Left renal pelvis (tissue), 4 donors: ENCODE measurements around the gene CYP17A1. TPM values are rescaled to one million over a fixed set of nuclear protein-coding genes. Genes with fewer than 3 reads are reported as not detected.
"Not testable (repeated sequence)": the region's sequence is repeated elsewhere in the genome, so short reads cannot be mapped to it uniquely, and the experiment has no call there.

Source experiments
- DNase-seq, 4 donors: peaks; one replicate each; pipeline ENCODE4 v3.0.0-alpha.2; 2013; ENCODE audit warnings: low read depth in 4 of 4, low spot score in 3 of 4
- polyA plus RNA-seq, 4 donors: library from polyadenylated mRNA; unstranded; fragments of 120-200 nt; gene quantifications; one replicate each; pipeline ENCODE4 v1.2.1, GENCODE V29; 2013; ENCODE audit not compliant: insufficient read length in 4 of 4

CYP17A1 gene
- polyA plus RNA-seq, 4 donors = 0.39 to 2.1 (median 0.63) TPM; not detected in 1

DNA sequence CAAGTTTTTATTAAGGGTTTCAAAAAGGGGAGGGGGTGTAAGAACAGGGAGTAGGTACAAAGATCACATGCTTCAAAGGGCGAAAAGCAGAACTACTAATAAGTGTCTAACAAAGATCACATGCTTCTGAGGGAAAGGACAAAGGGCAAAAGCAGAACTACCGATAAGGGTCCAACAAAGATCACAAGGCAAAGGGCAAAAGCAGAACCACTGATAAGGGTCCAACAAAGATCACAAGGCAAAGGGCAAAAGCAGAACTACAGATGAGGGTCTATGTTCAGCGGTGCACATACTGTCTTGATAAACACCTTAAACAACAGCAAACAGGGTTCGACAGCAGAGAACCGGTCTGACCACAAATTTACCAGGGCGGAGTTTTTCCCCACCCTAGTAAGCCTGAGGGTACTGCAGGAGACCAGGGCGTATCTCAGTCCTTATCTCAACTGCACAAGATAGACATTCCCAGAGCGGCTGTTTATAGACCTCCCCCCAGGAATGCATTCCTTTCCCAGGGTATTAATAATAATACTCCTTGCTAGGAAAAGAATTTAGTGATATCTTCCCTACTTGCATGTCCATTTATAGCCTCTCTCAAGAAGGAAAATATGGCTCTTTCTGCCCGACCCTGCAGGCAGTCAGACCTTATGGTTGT lies 1.2 kb upstream of the CYP17A1 start:
- not testable (repeated sequence) for DNase-seq

DNA sequence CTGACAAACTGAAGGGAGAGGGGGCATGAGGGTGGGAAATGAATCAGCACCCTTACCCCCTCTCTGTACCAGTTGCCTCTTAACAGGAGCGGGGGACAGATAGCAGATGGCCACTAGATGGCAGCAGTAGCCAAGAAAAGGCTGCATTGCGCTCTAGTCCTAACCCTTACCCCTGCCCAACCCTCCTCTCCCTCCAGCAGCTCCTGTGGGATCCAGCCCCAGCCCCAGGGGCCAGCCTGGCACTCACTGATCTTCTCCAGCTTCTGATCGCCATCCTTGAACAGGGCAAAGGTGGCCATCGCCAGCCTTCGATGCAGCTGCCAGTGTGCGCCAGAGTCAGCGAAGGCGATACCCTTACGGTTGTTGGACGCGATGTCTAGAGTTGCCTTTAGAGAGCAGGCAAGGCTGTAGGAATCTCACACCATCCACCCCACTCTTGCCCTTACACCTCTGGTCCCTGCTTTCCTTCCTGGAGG lies 2.2 kb downstream of the CYP17A1 start:
- DNase-seq = peak in 2 of 4 donors; percentile 56 to 66

DNA sequence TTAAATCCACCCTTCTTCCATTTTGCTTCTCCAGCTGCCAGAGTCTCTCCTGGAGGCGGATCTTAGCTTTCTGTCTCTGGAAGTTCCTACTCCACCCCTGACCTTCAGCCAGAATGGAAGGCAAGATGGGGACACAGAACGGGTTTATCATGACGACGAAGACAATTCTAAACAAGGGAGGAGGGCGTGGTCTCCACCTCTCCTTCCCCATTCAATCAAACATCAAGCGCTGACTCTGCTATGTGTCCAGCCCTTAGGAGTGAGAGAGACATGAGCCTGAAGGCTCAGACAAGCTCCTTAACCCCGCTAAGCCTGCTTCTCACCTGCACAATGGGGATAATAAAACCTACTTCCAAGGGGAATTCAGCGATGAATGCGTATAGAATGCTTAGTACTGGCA lies 3.1 kb downstream of the CYP17A1 start:
- no peak for DNase-seq

- DNase-seq = no peak
These were observed 4.2 kb downstream of the CYP17A1 start for GRCh38 chr10:102832987-102833386.

DNA sequence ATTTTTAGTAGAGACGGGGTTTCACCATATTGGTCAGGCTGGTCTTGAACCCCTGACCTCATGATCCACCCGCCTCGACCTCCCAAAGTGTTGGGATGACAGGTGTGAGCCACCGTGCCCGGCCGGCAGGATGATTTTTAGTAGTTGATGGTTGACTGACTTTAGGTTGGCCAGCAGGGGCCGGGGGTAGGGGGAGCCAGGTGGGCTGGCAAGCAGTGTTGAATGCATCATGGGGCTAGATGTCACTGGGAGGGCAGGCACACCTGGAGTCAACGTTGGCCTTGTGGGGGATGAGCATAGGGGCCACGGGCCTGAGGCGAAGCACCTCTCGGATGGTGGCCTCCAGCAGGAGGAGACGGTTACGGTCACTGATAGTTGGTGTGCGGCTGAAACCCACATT lies 5.0 kb downstream of the CYP17A1 start:
- no peak for DNase-seq

DNA sequence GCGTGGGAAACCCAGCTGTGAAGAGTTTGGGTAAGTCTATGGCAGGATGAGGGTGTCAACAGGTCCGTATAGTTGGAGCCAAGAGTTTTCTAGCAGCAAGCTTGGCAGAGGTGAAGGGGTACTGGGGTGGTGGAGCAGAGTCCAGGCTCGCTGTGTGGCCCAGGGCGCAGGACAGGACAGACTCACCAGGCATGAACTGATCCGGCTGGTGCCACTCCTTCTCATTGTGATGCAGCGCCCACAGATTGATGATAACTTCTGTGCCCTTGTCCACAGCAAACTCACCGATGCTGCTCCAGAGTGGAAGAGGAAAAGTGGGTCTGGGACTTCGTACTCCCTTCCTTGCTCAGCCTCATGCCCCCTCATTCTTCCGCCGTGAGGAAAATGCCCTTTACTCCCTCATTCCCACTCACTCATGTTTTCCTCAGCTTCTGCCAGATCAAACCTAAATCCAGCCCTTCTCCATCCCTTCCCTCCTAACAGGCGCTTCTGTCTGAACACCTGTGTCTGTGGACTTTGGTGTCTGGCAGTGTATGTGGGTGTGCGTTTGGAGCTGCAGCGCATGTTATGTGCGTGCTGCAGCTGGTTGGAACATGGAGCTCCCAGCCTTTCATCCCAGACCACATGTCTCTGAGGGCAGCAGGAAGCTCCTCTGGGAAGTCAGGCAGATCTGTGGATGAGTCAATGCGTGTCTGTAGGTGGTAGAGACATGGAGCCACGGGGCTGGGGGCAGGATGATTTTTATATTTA lies 5.7 kb downstream of the CYP17A1 start:
- no peak for DNase-seq

GRCh38 chr10:102827597-102827975 lies 9.6 kb downstream of the CYP17A1 start:
- no peak for DNase-seq

- DNase-seq = no peak
These were observed 10.9 kb downstream of the CYP17A1 start for GRCh38 chr10:102826148-102826796.

GRCh38 chr10:102824664-102825063 lies 12.5 kb downstream of the CYP17A1 start:
- no peak for DNase-seq

DNA sequence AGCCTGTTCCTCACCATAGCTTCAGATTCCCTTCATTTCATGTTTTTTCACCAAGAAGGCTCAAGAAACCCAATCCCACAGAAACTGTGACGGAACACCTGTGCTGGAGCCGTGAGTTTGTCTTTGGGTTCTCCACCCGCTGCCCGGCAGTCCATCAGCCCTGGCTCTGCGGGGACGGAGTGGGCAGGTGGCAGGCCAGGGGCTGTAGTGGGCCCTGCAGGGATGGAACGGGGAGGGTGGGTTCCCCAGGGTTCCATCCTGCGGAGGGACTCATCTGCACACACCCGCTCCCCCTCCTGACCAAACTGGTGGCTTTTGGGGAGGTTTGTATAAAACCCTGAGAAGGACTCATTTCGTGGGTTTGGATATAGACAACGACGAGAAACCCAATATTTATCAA lies 15.0 kb downstream of the CYP17A1 start:
- no peak for DNase-seq

- not testable (repeated sequence) for DNase-seq
These were observed 17.2 kb downstream of the CYP17A1 start for GRCh38 chr10:102820008-102820407.

- DNase-seq = no peak
These were observed 18.2 kb downstream of the CYP17A1 start for GRCh38 chr10:102819054-102819453.

- no peak for DNase-seq
These were observed 20.0 kb downstream of the CYP17A1 start for GRCh38 chr10:102817175-102817574.

GRCh38 chr10:102815790-102816549 lies 21.2 kb downstream of the CYP17A1 start:
- DNase-seq = no peak

- DNase-seq = no peak
These were observed 22.1 kb downstream of the CYP17A1 start for GRCh38 chr10:102814873-102815661.

DNA sequence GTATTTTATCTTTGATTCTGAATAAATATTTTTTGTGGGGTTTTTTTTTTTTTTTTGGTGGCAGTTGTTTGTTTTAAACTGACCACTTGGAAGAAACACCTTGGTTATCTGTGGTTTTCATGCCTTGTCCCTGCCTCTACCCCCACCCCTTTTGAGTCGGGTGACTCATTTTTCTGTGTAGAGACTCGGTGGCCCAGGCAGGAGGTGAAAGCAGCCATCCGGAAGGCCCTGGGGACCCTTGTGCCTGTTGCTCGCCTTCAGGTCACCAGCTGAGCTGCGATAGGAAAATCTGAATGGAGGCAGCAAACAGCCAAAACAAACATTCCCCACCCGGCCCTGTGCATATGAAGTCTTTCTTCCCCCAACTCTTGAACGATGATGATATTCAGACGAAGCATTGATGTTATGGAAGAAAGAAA lies 22.8 kb downstream of the CYP17A1 start:
- no peak for DNase-seq

DNA sequence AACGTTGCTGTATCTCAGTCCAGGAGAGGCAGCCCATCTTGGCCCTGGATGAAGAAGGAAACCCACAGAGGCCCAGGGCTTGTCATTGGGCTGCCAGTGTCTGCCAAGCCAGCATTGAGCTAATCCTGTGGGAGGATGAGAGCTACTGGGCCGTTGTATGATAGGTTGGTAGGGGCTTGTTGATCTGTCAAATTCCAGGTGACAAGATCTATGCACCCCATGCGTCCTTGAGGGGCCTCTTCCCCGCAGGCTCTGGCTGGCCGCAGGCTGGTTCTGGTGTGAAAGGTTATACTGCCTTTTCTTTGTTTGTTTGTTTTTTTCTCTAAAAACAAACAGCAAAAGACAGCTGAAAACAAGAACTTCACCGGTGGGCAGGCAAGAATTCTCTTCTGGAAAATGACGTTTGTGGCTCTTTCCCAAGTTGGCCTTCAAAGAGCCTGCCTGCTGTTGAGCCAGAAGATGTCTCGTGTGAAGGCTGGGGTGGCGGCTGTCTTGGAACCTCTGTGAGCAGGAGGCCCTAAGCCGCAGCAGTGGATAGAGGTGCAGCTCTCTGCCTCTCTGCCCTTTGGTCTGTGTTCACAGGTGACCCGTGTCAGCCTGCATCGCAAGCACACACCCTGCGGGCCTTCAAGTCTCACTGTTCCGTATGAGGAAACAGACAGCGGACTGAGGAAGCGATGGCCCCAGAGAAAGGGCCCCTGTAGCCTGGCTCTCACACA lies 23.3 kb downstream of the CYP17A1 start:
- DNase-seq = no peak

DNA sequence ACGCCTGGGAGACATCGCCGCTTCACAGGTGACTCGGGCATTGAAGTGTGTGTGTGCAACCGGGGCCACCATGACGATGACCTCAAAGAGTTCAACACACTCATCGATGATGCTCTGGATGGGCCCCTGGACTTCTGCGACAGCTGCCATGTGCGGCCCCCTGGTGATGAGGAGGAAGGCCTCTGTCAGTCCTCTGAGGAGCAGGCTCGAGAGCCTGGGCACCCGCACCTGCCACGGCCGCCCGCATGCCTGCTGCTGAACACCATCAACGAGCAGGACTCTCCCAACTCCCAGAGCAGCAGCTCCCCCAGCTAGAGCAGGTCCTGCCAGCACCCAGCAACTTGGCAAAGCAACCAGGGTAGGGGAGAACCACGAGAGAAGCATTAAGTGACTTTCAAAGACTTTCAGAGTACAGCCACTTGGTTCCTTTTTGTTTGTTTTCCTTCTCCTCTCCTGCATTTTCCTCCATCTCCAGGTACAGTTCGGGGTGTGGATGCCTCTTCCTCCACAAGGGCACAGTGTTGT lies 24.1 kb downstream of the CYP17A1 start:
- DNase-seq = no peak

- no peak for DNase-seq
These were observed 24.9 kb downstream of the CYP17A1 start for GRCh38 chr10:102812231-102812876.
